ENCODE results near the gene PEAR1. TPM values are rescaled to one million over a fixed set of nuclear protein-coding genes. Genes with fewer than 3 reads are reported as not detected.
"Not testable (repeated sequence)": the region's sequence is repeated elsewhere in the genome, so short reads cannot be mapped to it uniquely, and the experiment has no call there.

The PEAR1 gene
- total and polyA plus RNA-seq, 9 donors: 4.3 to 21.2 (median 13.4) TPM

- TF ChIP-seq EP300 (IDR thresholded peaks at IDR 0.05): no peak
- no peak for TF ChIP-seq POLR2A (IDR thresholded peaks at IDR 0.05)
- TF ChIP-seq CTCF (IDR thresholded peaks at IDR 0.05): no peak
- DNase-seq: no peak
- H3K4me3 ChIP-seq: no peak overlapping the region
- intact Hi-C loops (cut with DNase I): no loop called here
- peaks cover 12% of the 10 kb centered on the region for H3K4me1 ChIP-seq (ENCODE audit: insufficient read depth)
- H3K27ac ChIP-seq: no peak overlapping the region
- no peaks in the 10 kb centered on the region for H3K36me3 ChIP-seq
- 48 to 60% (median 52%) methylated on average over 20 to 22 of the region's 22 CpGs for WGBS, 3 donors
- H3K9me3 ChIP-seq: no peaks in the 10 kb centered on the region
- H3K27me3 ChIP-seq: peaks cover 4% of the 10 kb centered on the region
Measured at GRCh38 chr1:156924478-156925153, 31.1 kb downstream of the PEAR1 start.

- intact Hi-C loops (cut with DNase I): loop anchor here in 1 of 4 donors (1.0 kb wide), 1 partner anchor 28 kb away; no protein-coding TSS in a partner anchor
Measured at GRCh38 chr1:156925154-156926010, 31.9 kb downstream of the PEAR1 start.

GRCh38 chr1:156926175-156926574, 32.7 kb downstream of the PEAR1 start:
- Histone ChIP-seq H3K9me3 (no peaks in the 10 kb centered on the region), H3K27me3 (no peaks in the 10 kb centered on the region), H3K36me3 (no peaks in the 10 kb centered on the region), H3K4me3 (no peak overlapping the region), H3K4me1 (ENCODE audit: insufficient read depth) (peaks cover 8% of the 10 kb centered on the region), H3K27ac (no peak overlapping the region)
- DNase-seq: no peak
- no peak for TF ChIP-seq CTCF (IDR thresholded peaks at IDR 0.05)
- no peak for TF ChIP-seq POLR2A (IDR thresholded peaks at IDR 0.05)
- no peak for TF ChIP-seq EP300 (IDR thresholded peaks at IDR 0.05)
- WGBS, 3 donors: 62 to 66% (median 63%) methylated on average over 3 of the region's 3 CpGs
- intact Hi-C loops (cut with DNase I): loop anchor here in 1 of 4 donors (1.0 kb wide), 1 partner anchor 29 kb away; no protein-coding TSS in a partner anchor

More at GRCh38 chr1:156925154-156926010, 31.9 kb downstream of the PEAR1 start:
- WGBS, 3 donors: 76 to 92% (median 88%) methylated on average over 5 of the region's 5 CpGs
- Histone ChIP-seq H3K36me3 (no peaks in the 10 kb centered on the region), H3K27me3 (peaks cover 4% of the 10 kb centered on the region), H3K4me3 (no peak overlapping the region), H3K4me1 (ENCODE audit: insufficient read depth) (peaks cover 9% of the 10 kb centered on the region), H3K9me3 (no peaks in the 10 kb centered on the region), H3K27ac (no peak overlapping the region)
- TF ChIP-seq POLR2A (IDR thresholded peaks at IDR 0.05) (no peak), EP300 (IDR thresholded peaks at IDR 0.05) (no peak), CTCF (IDR thresholded peaks at IDR 0.05) (no peak)
- DNase-seq: no peak

- DNase-seq; H3K27me3 ChIP-seq; H3K4me3 ChIP-seq; H3K9me3 ChIP-seq; H3K27ac ChIP-seq; H3K4me1 ChIP-seq (ENCODE audit: insufficient read depth); H3K36me3 ChIP-seq: not testable (repeated sequence)
- 89 to 90% (median 89%) methylated on average over 6 of the region's 6 CpGs for WGBS, 3 donors
- intact Hi-C loops (cut with DNase I): loop anchor here in 1 of 4 donors (1.0 kb wide), 1 partner anchor 29 kb away; no protein-coding TSS in a partner anchor
Measured at GRCh38 chr1:156926695-156927094, 33.2 kb downstream of the PEAR1 start.

Data from ovary (tissue), 9 donors.